Posterior cingulate gyrus (tissue), 11 donors: ENCODE measurements around the gene MARCKSL1.

Experiments
- DNase-seq, 10 donors: peaks; one replicate each; pipeline versions ENCODE4 v3.0.0 to v3.0.0-alpha.2; 2020 to 2021; ENCODE audit warnings: mixed read lengths in 3 of 10
- intact Hi-C: fragments of 100-400 bp; cut with DNase I; formaldehyde crosslinking; loops from one replicate; pipeline ENCODE4 v1.15.1; 2023

MARCKSL1 gene

GRCh38 chr1:32335535-32335789 is 571 bp downstream of the MARCKSL1 start:
- intact Hi-C loops, result loop anchor here (10.0 kb wide), 1 partner anchor 121 kb away; no protein-coding TSS in a partner anchor
- DNase-seq, result no peak

- intact Hi-C loops, result loop anchor here (5.0 to 10.0 kb wide), 2 partner anchors 93 to 120 kb away; no protein-coding TSS in a partner anchor
- DNase-seq, result peak in 5 of 10 donors; percentile 31 to 93 (median 84)
Observed at GRCh38 chr1:32334864-32335534, 1.0 kb downstream of the MARCKSL1 start.

- peak in 2 of 10 donors; percentile 79 to 81 for DNase-seq
- intact Hi-C loops, result loop anchor here (5.0 to 10.0 kb wide), 2 partner anchors 92 to 120 kb away; no protein-coding TSS in a partner anchor
Observed at GRCh38 chr1:32334274-32334861, 1.7 kb downstream of the MARCKSL1 start.

- intact Hi-C loops, result loop anchor here (5.0 to 10.0 kb wide), 2 partner anchors 91 to 119 kb away; no protein-coding TSS in a partner anchor
- DNase-seq, result peak in 1 of 10 donors; percentile 2
Observed at GRCh38 chr1:32333251-32333963, 2.6 kb downstream of the MARCKSL1 start.

GRCh38 chr1:32332290-32333079 is 3.5 kb downstream of the MARCKSL1 start:
- intact Hi-C loops, result loop anchor here (5.0 to 10.0 kb wide), 2 partner anchors 90 to 118 kb away; no protein-coding TSS in a partner anchor
- peak in 3 of 10 donors; percentile 30 to 90 (median 55) for DNase-seq

- peak in 2 of 10 donors; percentile 52 to 59 for DNase-seq
- intact Hi-C loops, result loop anchor here (5.0 to 10.0 kb wide), 2 partner anchors 89 to 117 kb away; no protein-coding TSS in a partner anchor
Observed at GRCh38 chr1:32331549-32331948, 4.5 kb downstream of the MARCKSL1 start.

- DNase-seq, result peak in 2 of 10 donors; percentile 44 to 72
- intact Hi-C loops, result loop anchor here (5.0 to 10.0 kb wide), 2 partner anchors 88 to 116 kb away; no protein-coding TSS in a partner anchor
Observed at GRCh38 chr1:32330558-32331151, 5.4 kb downstream of the MARCKSL1 start.

GRCh38 chr1:32329931-32330466 is 6.0 kb downstream of the MARCKSL1 start:
- intact Hi-C loops, result loop anchor here (5.0 to 10.0 kb wide), 2 partner anchors 88 to 115 kb away; no protein-coding TSS in a partner anchor
- peak in 1 of 10 donors; percentile 1 for DNase-seq

GRCh38 chr1:32327204-32327603 is 8.8 kb downstream of the MARCKSL1 start:
- intact Hi-C loops, result no loop called here
- DNase-seq, result peak in 1 of 10 donors; percentile 16

GRCh38 chr1:32321712-32322291 is 14.2 kb downstream of the MARCKSL1 start:
- intact Hi-C loops, result no loop called here
- DNase-seq, result no peak

GRCh38 chr1:32318127-32318869 is 17.7 kb downstream of the MARCKSL1 start:
- no peak for DNase-seq
- intact Hi-C loops, result no loop called here

- intact Hi-C loops, result no loop called here
- no peak for DNase-seq
Observed at GRCh38 chr1:32316903-32317277, 19.1 kb downstream of the MARCKSL1 start.

- intact Hi-C loops, result no loop called here
- DNase-seq, result no peak
Observed at GRCh38 chr1:32311709-32312393, 24.2 kb downstream of the MARCKSL1 start.

GRCh38 chr1:32309960-32310359 is 26.1 kb downstream of the MARCKSL1 start:
- no peak for DNase-seq
- intact Hi-C loops, result no loop called here

GRCh38 chr1:32307324-32307723 is 28.7 kb downstream of the MARCKSL1 start:
- intact Hi-C loops, result no loop called here
- no peak for DNase-seq

GRCh38 chr1:32305310-32305709 is 30.7 kb downstream of the MARCKSL1 start:
- no peak for DNase-seq
- intact Hi-C loops, result no loop called here

- intact Hi-C loops, result no loop called here
- DNase-seq, result no peak
Observed at GRCh38 chr1:32303997-32304622, 31.9 kb downstream of the MARCKSL1 start.

- DNase-seq, result no peak
- intact Hi-C loops, result no loop called here
Observed at GRCh38 chr1:32303358-32303757, 32.7 kb downstream of the MARCKSL1 start.
